ENCODE results near the gene CD69. TPM values are rescaled to one million over a fixed set of nuclear protein-coding genes. Genes with fewer than 3 reads are reported as not detected.

Gene CD69
- total RNA-seq, 1 experiment from 2014 or later, result not detected

GRCh38 chr12:9756706-9757105 is 4.0 kb downstream of the CD69 start:
- no TSS peak for BruUV-seq (replicated peaks)
- TF ChIP-seq CTCF (IDR thresholded peaks at IDR 0.05; ENCODE audit: insufficient read depth in 1 of 2, low read depth in 1 of 2, low read length in 1 of 2, severe bottlenecking in 1 of 2, unreplicated experiment in 1 of 2), result no peak
- Histone ChIP-seq H3K27me3 (replicated peaks; ENCODE audit: control insufficient read depth, insufficient read depth, low read length) (no peaks in the 10 kb centered on the region), H3K36me3 (ENCODE audit: control insufficient read depth, insufficient read depth, low read length) (no peaks in the 10 kb centered on the region), H3K9me3 (no peaks in the 10 kb centered on the region), H3K4me3 (ENCODE audit: low read depth, low read length) (no peak overlapping the region), H3K4me1 (no peaks in the 10 kb centered on the region)
- H3K27me3 Mint-ChIP-seq (ENCODE audit: insufficient read depth, unreplicated experiment), result peaks cover 26% of the 10 kb centered on the region
- ChIA-PET POLR2A (no interaction called here), CTCF (no interaction called here)
- H3K4me1 Mint-ChIP-seq (ENCODE audit: low read depth, unreplicated experiment), result no peaks in the 10 kb centered on the region
- H3K4me3 Mint-ChIP-seq (ENCODE audit: unreplicated experiment), result no peak overlapping the region
- DNase-seq, result no peak
- intact Hi-C loops (cut with micrococcal nuclease; ENCODE audit: unreplicated experiment), result no loop called here
- H3K27ac Mint-ChIP-seq (ENCODE audit: unreplicated experiment), result no peak overlapping the region
- no peaks in the 10 kb centered on the region for H3K9me3 Mint-ChIP-seq (ENCODE audit: unreplicated experiment)
- H3K36me3 Mint-ChIP-seq (ENCODE audit: insufficient read depth, unreplicated experiment), result no peaks in the 10 kb centered on the region

GRCh38 chr12:9756170-9756569 is 4.5 kb downstream of the CD69 start:
- BruUV-seq (replicated peaks), result no TSS peak
- Histone ChIP-seq H3K9me3 (no peaks in the 10 kb centered on the region), H3K4me1 (no peaks in the 10 kb centered on the region), H3K27me3 (replicated peaks; ENCODE audit: control insufficient read depth, insufficient read depth, low read length) (no peaks in the 10 kb centered on the region), H3K36me3 (ENCODE audit: control insufficient read depth, insufficient read depth, low read length) (no peaks in the 10 kb centered on the region), H3K4me3 (ENCODE audit: low read depth, low read length) (no peak overlapping the region)
- Mint-ChIP-seq H3K27ac (ENCODE audit: unreplicated experiment) (no peak overlapping the region), H3K4me1 (ENCODE audit: low read depth, unreplicated experiment) (no peaks in the 10 kb centered on the region), H3K9me3 (ENCODE audit: unreplicated experiment) (no peaks in the 10 kb centered on the region), H3K27me3 (ENCODE audit: insufficient read depth, unreplicated experiment) (peaks cover 22% of the 10 kb centered on the region), H3K36me3 (ENCODE audit: insufficient read depth, unreplicated experiment) (no peaks in the 10 kb centered on the region), H3K4me3 (ENCODE audit: unreplicated experiment) (no peak overlapping the region)
- ChIA-PET CTCF (no interaction called here), POLR2A (no interaction called here)
- intact Hi-C loops (cut with micrococcal nuclease; ENCODE audit: unreplicated experiment), result no loop called here
- DNase-seq, result no peak
- no peak for TF ChIP-seq CTCF (IDR thresholded peaks at IDR 0.05; ENCODE audit: insufficient read depth in 1 of 2, low read depth in 1 of 2, low read length in 1 of 2, severe bottlenecking in 1 of 2, unreplicated experiment in 1 of 2)

GRCh38 chr12:9755567-9755966 is 5.1 kb downstream of the CD69 start:
- Histone ChIP-seq H3K4me1 (no peaks in the 10 kb centered on the region), H3K36me3 (ENCODE audit: control insufficient read depth, insufficient read depth, low read length) (no peaks in the 10 kb centered on the region), H3K4me3 (ENCODE audit: low read depth, low read length) (no peak overlapping the region), H3K9me3 (no peaks in the 10 kb centered on the region), H3K27me3 (replicated peaks; ENCODE audit: control insufficient read depth, insufficient read depth, low read length) (no peaks in the 10 kb centered on the region)
- H3K36me3 Mint-ChIP-seq (ENCODE audit: insufficient read depth, unreplicated experiment), result no peaks in the 10 kb centered on the region
- intact Hi-C loops (cut with micrococcal nuclease; ENCODE audit: unreplicated experiment), result no loop called here
- ChIA-PET CTCF (interaction anchor here (1.5 kb wide), 1 partner anchor 13 kb away, joined by 5 read pairs; no protein-coding TSS in a partner anchor), POLR2A (no interaction called here)
- peaks cover 2% of the 10 kb centered on the region for H3K4me1 Mint-ChIP-seq (ENCODE audit: low read depth, unreplicated experiment)
- no peak for TF ChIP-seq CTCF (IDR thresholded peaks at IDR 0.05; ENCODE audit: insufficient read depth in 1 of 2, low read depth in 1 of 2, low read length in 1 of 2, severe bottlenecking in 1 of 2, unreplicated experiment in 1 of 2)
- no peak overlapping the region for H3K4me3 Mint-ChIP-seq (ENCODE audit: unreplicated experiment)
- no peak for DNase-seq
- BruUV-seq (replicated peaks), result no TSS peak
- no peaks in the 10 kb centered on the region for H3K9me3 Mint-ChIP-seq (ENCODE audit: unreplicated experiment)
- H3K27me3 Mint-ChIP-seq (ENCODE audit: insufficient read depth, unreplicated experiment), result peaks cover 17% of the 10 kb centered on the region
- no peak overlapping the region for H3K27ac Mint-ChIP-seq (ENCODE audit: unreplicated experiment)

All from Caco-2 (cell line).